Bone marrow (tissue), 2 donors: ENCODE data around the gene ADRM1.

Source experiments
- DNase-seq, 2 donors: peaks; one replicate each; lab custom pipeline; 2025; lab: John Stamatoyannopoulos, UW

Gene ADRM1

GRCh38 chr20:62297449-62298227 lies 5.2 kb upstream of the ADRM1 start:
- no peak for DNase-seq

GRCh38 chr20:62298577-62299249 lies 4.1 kb upstream of the ADRM1 start:
- no peak for DNase-seq

DNA sequence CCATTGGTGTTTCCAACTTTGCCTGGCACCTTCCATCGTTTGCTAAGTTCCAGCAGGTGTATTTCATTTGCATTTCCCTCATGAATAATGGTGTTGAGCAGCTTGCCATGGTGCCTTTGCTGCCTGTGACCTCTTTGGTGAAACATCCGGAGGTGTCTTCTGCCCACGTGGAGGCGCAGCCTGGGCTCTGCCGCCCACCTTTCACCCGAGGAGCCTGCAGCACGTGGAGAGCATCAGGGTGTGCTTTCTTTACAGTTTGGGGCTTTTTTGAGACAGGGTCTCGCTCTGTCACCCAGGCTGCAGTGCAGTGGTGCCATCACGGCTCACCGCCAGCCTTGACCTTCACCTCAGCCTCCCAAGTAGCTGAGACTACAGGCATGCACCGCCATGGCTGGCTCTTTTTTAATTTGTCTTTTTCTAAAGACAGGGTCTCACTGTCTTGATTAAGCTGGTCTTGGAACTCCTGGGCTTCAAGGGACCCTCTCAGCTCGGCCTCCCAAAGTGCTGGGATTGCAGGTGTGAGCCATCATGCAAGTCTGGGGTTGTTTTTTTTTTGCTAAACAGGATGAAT lies 3.0 kb upstream of the ADRM1 start:
- no peak for DNase-seq

DNA sequence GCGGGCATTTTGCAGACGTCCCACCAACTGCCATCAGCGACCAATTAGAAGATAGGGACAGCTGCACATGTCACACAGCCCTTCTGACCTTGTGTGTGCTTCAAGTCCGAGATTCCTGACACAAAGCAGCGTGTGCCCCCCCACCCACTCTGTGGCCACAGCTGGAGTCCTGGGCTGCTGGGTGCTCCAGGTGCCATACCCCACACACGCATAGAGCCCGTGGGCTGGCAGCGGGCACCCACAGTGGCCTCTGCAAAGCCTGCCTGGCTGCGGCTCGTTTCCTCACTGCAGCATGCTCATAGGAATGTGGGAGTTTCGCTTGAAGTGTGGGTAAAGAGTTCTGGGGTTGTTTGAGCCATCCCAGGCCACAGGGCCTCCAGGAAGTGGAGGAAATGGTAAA lies 2.5 kb upstream of the ADRM1 start:
- DNase-seq, result no peak

GRCh38 chr20:62301111-62301668 lies 1.6 kb upstream of the ADRM1 start:
- DNase-seq, result no peak

GRCh38 chr20:62301773-62302340 lies 940 bp upstream of the ADRM1 start:
- peak; percentile 93 to 96 for DNase-seq

DNA sequence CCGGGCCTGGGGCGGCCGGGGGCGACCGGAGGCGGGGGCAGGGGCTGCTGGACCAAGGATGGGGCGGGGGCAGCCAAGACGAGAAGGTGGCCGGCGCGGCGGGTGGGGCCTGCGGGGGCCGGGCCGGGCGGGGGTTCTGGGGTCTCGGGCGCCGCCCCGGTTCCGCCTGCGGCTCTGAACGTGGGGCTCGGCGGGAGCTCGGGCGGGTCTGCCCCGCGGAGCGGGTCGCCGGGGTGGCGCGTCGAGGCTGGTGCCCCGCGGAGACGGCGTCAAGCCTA lies 204 bp downstream of the ADRM1 start:
- no peak for DNase-seq

GRCh38 chr20:62303340-62304226 lies 786 bp downstream of the ADRM1 start:
- peak in 1 of 2 donors; percentile 30 for DNase-seq

- no peak for DNase-seq
Measured at GRCh38 chr20:62304331-62305148, 1.7 kb downstream of the ADRM1 start.

- DNase-seq, result no peak
Measured at GRCh38 chr20:62305149-62305764, 2.5 kb downstream of the ADRM1 start.

DNA sequence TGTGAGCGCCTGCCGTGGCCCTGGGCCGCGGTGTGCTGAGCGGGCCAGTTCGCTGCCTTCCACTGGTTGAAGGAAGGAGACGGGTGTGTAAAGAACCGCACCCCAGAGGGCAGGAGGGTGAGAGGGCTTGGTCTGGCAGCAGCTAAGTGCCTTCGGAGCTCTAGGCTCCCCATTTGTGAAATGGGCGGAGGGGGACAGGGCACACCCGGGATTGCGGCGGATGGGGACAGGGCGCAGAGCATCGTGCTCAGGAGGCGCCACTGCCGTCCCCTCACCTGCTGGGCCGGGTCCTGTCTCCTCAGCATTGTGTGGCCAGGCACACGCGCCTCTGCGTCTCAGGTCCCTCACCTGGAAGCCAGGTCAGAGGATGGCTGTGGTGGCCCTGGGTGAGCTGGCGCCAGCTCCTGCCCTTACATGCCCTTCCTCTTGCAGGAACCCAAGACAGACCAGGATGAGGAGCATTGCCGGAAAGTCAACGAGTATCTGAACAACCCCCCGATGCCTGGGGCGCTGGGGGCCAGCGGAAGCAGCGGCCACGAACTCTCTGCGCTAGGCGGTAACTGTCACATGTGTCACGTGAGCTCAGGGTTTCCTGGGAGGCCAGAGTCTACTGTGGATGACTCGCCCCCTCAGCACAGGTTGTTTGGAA lies 3.1 kb downstream of the ADRM1 start:
- no peak for DNase-seq

DNA sequence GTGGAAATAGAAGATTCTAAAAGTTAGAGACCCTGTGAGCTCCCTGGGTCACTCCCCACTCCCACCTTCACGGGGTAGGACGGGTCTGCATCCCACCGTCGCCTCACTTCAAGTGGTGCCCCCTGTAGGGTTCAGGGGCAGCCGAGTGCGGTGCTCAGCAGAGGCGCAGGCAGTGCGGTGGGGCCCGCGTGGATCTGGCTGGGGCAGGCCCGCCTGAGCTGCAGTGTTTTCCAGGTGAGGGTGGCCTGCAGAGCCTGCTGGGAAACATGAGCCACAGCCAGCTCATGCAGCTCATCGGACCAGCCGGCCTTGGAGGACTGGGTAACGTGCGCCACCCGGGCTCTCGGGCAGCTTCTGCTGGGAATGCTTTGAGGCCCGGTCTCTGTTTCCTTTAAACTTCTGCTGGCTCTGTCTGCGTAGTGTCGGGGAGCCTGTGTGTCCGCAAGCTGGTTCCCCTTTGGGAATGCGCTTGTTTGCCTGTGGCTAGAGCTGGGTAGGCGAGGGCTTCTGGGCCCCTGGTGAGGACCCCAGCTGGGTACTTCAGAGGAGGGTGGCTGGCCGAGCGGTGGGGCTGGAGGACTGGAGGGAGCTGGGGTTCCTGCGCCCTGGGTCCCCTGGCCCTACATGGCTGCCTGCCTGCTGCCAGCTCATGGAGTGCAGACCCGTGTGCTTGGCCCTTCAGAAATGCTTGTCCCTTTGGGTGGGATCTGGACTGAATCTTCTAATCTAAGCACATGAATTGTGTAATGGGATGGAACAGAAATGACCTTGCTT lies 3.8 kb downstream of the ADRM1 start:
- DNase-seq, result no peak

DNA sequence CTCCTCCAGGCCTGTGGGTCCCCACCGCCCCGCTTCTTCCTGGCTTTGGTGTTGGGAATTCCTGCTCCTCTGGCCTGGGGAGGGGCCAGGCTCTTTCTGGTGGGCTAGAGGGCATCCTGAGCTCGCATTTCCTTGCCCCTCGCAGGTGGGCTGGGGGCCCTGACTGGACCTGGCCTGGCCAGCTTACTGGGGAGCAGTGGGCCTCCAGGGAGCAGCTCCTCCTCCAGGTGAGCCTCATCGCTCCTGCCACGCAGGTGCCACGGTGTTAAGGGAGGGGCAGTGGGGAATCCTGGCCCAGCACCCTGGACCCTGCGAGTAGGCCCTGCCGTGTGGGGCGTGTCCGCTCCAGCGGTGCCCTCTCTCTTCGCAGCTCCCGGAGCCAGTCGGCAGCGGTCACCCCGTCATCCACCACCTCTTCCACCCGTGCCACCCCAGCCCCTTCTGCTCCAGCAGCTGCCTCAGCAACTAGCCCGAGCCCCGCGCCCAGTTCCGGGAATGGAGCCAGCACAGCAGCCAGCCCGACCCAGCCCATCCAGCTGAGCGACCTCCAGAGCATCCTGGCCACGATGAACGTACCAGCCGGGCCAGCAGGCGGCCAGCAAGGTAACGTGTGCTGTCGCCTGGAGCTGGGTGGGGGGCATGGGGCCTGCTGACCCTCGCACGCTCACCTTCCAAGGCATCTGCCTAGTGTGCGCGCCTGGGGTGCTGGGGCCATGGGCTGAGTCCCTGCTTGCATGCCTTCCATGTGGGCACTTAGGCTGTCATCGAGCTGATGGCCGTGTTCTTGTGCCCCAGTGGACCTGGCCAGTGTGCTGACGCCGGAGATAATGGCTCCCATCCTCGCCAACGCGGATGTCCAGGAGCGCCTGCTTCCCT lies 4.7 kb downstream of the ADRM1 start:
- no peak for DNase-seq

DNA sequence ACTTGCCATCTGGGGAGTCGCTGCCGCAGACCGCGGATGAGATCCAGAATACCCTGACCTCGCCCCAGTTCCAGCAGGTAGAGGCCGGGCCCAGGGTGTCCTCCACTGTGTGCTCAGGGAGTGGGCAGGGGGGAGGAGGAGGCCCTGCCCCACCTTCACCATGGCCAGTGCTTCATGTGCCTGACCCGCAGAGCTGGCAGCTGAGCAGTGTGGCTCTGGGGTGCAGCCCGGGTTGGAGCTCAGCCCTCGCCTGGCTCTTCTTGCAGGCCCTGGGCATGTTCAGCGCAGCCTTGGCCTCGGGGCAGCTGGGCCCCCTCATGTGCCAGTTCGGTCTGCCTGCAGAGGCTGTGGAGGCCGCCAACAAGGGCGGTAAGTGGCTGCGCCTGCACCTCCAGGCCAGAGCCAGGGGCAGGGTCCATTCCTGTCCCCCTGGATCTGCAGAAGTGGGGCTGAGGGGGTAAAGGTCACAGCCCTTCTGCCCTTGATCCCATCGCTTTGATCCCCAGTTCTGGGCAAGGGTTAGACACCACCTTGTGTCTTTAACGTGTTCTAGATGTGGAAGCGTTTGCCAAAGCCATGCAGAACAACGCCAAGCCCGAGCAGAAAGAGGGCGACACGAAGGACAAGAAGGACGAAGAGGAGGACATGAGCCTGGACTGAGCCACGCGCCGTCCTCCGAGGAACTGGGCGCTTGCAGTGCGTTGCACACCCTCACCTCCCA lies 5.5 kb downstream of the ADRM1 start:
- DNase-seq, result no peak

DNA sequence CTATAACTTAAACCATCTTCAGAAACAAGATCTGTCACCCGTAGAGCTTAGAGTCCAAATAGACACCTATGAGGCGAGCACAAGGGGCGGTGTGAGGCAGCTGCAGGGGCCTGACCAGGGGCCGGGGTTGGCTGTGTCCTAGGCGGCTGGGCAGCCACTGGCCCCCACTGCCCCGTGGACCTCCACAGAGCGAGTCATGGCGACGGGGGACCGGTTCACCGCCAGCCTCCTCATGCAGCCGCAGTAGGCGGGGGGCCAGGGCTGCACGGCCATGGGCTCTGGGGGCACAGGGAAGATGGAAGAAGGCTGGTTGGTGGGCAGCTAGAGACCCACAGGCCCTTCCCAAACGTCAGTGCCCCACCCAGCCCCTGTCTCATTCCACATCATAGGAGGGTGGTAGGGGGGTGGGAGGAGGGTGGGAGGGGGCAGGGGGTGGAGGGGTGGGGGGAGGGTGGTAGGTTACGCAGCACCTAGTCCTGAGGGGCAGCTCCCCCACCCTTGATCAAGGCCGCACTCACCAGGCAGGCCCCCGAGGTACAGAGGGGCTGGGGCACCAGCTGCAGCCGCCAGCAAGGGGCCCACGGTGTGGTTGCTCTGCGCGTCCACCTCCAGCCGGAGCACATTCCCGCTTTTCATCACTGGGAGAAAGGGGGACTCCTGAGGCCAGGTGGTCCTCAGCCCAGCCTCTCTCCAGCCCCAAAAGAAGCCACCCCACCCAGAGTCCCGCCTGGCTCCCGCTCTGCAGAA lies 6.6 kb downstream of the ADRM1 start:
- no peak for DNase-seq

- DNase-seq, result no peak
Measured at GRCh38 chr20:62309947-62310756, 7.4 kb downstream of the ADRM1 start.
